Neural cell (in vitro differentiated cells): Measurements from ENCODE around the gene LRRC15. TPM values are rescaled to one million over a fixed set of nuclear protein-coding genes. Genes with fewer than 3 reads are reported as not detected.

Experiments
- H2AFZ ChIP-seq: fragments of 200-600, 300-800 bp; sonication (generic), shearing (Covaris generic); 2 replicates; pipeline ENCODE4 v1.6.0; 2014; ENCODE audit warnings: low read depth, mild to moderate bottlenecking, antibody characterized with exemption, low read length, moderate library complexity
- H3F3A ChIP-seq: fragments of 200-600 bp; shearing (Covaris generic); 2 replicates; pipeline ENCODE4 v1.6.1; 2016; ENCODE audit warnings: mild to moderate bottlenecking, moderate library complexity, mixed read lengths, antibody characterized with exemption, low read length; ENCODE audit not compliant: insufficient read depth, poor library complexity, severe bottlenecking
- H3K27ac ChIP-seq: fragments of 200-600, 300-800 bp; sonication (generic), shearing (Covaris generic); 2 replicates; pipeline ENCODE4 v1.5.1; 2014; ENCODE audit warnings: mild to moderate bottlenecking, low read length, moderate library complexity
- H3K27me3 ChIP-seq: fragments of 300-800, 200-600 bp; sonication (generic), shearing (Covaris generic); 2 replicates; pipeline ENCODE4 v1.6.0; 2014; ENCODE audit warnings: mild to moderate bottlenecking, low read depth, low read length, moderate library complexity; ENCODE audit not compliant: insufficient read depth
- H3K36me3 ChIP-seq: fragments of 300-800, 200-600 bp; sonication (generic), shearing (Covaris generic); 2 replicates; pipeline ENCODE4 v1.5.1; 2014; ENCODE audit warnings: mild to moderate bottlenecking, antibody characterized with exemption, low read length, moderate library complexity; ENCODE audit not compliant: insufficient read depth
- H3K4me2 ChIP-seq: fragments of 300-800, 200-600 bp; sonication (generic), shearing (Covaris generic); 2 replicates; pipeline ENCODE4 v1.6.0; 2014; ENCODE audit warnings: mild to moderate bottlenecking, low read length
- H3K4me3 ChIP-seq: fragments of 300-800, 200-600 bp; sonication (generic), shearing (Covaris generic); 2 replicates; pipeline ENCODE4 v1.5.1; 2014; ENCODE audit warnings: mild to moderate bottlenecking, low read length, moderate library complexity
- H3K79me2 ChIP-seq: fragments of 200-600 bp; shearing (Covaris generic); replicated peaks from 2 replicates; pipeline ENCODE4 v1.6.0; 2014; ENCODE audit warnings: mild to moderate bottlenecking, low read length, moderate library complexity; ENCODE audit not compliant: insufficient read depth
- H3K9ac ChIP-seq: fragments of 300-800, 200-600 bp; sonication (generic), shearing (Covaris generic); 2 replicates; pipeline ENCODE4 v1.6.1; 2016; ENCODE audit warnings: mild to moderate bottlenecking, low read length, mixed read lengths
- H3K9me2 ChIP-seq: fragments of 200-600 bp; shearing (Covaris generic); 2 replicates; pipeline ENCODE4 v1.6.1; 2016; ENCODE audit warnings: mild to moderate bottlenecking, low read length, mixed read lengths; ENCODE audit not compliant: insufficient read depth
- H3K9me3 ChIP-seq: fragments of 200-600, 300-800 bp; sonication (generic), shearing (Covaris generic); 2 replicates; pipeline ENCODE4 v1.6.1; 2016; ENCODE audit warnings: mild to moderate bottlenecking, mixed run types, low read length, moderate library complexity, mixed read lengths
- H4K20me1 ChIP-seq: fragments of 200-600 bp; shearing (Covaris generic); 2 replicates; pipeline ENCODE4 v1.6.1; 2016; ENCODE audit warnings: mild to moderate bottlenecking, mixed run types; ENCODE audit not compliant: insufficient read depth
- CTCF ChIP-seq: fragments of 450-650 bp; IDR thresholded peaks from 2 replicates; pipeline ENCODE4 v1.5.1; 2014; ENCODE audit warnings: antibody characterized with exemption, mild to moderate bottlenecking, moderate library complexity; ENCODE audit not compliant: poor library complexity, severe bottlenecking
- EP300 ChIP-seq: fragments of 450-650 bp; conservative IDR thresholded peaks from 2 replicates; pipeline ENCODE4 v1.6.1; 2014; ENCODE audit warnings: antibody characterized with exemption, mild to moderate bottlenecking, moderate library complexity; ENCODE audit not compliant: poor library complexity, severe bottlenecking
- EZH2 ChIP-seq: fragments of 200-600, 300-800 bp; shearing (Covaris generic), sonication (generic); IDR thresholded peaks from 2 replicates; pipeline ENCODE4 v1.6.1; 2014; ENCODE audit warnings: antibody characterized with exemption, low read length, borderline replicate concordance, mild to moderate bottlenecking; ENCODE audit not compliant: insufficient read depth, poor library complexity, severe bottlenecking
- MXI1 ChIP-seq: fragments of 450-650 bp; conservative IDR thresholded peaks from 2 replicates; pipeline ENCODE4 v1.6.1; 2014; ENCODE audit warnings: antibody characterized with exemption, mild to moderate bottlenecking; ENCODE audit not compliant: poor library complexity, severe bottlenecking
- POLR2AphosphoS5 ChIP-seq: IDR thresholded peaks from 2 replicates; pipeline ENCODE4 v1.6.1; 2012
- RAD21 ChIP-seq: fragments of 450-650 bp; conservative IDR thresholded peaks from 2 replicates; pipeline ENCODE4 v1.6.1; 2014; ENCODE audit warnings: antibody characterized with exemption, mild to moderate bottlenecking, moderate library complexity
- SMC3 ChIP-seq: fragments of 450-650 bp; conservative IDR thresholded peaks from 2 replicates; pipeline ENCODE4 v1.6.1; 2014; ENCODE audit warnings: antibody characterized with exemption, mild to moderate bottlenecking, moderate library complexity; ENCODE audit not compliant: poor library complexity
- TAF1 ChIP-seq: IDR thresholded peaks from 2 replicates; pipeline ENCODE4 v1.6.1; 2012; ENCODE audit warnings: low read depth
- polyA plus RNA-seq: library from polyadenylated mRNA; depleted of rRNA; stranded (reverse); fragments of >200 nt; gene quantifications from 2 replicates; pipeline ENCODE4 v1.2.3, GENCODE V29; 2014
- TF ChIP-seq, protein P1 (sequence below): IDR thresholded peaks from 2 replicates; pipeline ENCODE4 v1.6.1; 2012; ENCODE audit warnings: borderline replicate concordance

Gene LRRC15
- polyA plus RNA-seq, 1 donor from 2014 or later: not detected

DNA sequence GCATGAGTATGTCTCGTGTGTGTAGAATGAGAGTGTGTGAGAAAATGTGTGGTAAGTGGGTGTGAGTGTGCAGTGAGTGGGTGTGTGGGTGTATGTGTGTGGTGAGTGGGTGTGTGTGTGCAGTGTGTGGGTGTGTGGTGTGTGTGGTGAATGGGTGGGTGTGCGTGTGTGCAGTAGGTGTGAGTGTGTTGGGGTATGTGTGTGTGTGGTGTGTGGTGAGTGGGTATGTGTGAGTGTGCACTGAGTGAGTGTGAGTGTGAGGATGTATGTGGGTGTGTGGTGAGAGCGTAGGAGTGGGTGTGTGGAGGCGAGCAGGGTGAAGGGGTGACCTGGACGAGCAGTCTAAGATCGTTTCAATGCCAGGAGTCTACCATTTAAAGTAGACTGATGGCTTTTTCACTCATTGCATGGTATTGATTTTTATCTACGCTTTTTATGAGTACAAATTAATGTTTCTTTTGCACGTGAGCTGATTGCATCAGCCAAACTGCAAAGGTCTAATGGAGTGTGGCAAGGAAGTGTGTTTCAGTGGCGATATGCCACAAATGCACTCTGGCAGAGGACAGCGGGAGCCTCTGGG, 16.8 kb downstream of the LRRC15 start:
- no peak overlapping the region for H2AFZ ChIP-seq
- H4K20me1 ChIP-seq: no peaks in the 10 kb centered on the region
- no peak overlapping the region for H3K27ac ChIP-seq
- H3K27me3 ChIP-seq: no peaks in the 10 kb centered on the region
- no peak overlapping the region for H3K4me2 ChIP-seq
- H3K36me3 ChIP-seq: no peaks in the 10 kb centered on the region
- no peaks in the 10 kb centered on the region for H3F3A ChIP-seq
- no peak overlapping the region for H3K4me3 ChIP-seq
- no peaks in the 10 kb centered on the region for H3K79me2 ChIP-seq
- no peak for TF ChIP-seq SMC3
- TF ChIP-seq EP300: no peak
- no peak for TF ChIP-seq RAD21
- TF ChIP-seq EZH2: no peak
- TF ChIP-seq, protein P1, sequence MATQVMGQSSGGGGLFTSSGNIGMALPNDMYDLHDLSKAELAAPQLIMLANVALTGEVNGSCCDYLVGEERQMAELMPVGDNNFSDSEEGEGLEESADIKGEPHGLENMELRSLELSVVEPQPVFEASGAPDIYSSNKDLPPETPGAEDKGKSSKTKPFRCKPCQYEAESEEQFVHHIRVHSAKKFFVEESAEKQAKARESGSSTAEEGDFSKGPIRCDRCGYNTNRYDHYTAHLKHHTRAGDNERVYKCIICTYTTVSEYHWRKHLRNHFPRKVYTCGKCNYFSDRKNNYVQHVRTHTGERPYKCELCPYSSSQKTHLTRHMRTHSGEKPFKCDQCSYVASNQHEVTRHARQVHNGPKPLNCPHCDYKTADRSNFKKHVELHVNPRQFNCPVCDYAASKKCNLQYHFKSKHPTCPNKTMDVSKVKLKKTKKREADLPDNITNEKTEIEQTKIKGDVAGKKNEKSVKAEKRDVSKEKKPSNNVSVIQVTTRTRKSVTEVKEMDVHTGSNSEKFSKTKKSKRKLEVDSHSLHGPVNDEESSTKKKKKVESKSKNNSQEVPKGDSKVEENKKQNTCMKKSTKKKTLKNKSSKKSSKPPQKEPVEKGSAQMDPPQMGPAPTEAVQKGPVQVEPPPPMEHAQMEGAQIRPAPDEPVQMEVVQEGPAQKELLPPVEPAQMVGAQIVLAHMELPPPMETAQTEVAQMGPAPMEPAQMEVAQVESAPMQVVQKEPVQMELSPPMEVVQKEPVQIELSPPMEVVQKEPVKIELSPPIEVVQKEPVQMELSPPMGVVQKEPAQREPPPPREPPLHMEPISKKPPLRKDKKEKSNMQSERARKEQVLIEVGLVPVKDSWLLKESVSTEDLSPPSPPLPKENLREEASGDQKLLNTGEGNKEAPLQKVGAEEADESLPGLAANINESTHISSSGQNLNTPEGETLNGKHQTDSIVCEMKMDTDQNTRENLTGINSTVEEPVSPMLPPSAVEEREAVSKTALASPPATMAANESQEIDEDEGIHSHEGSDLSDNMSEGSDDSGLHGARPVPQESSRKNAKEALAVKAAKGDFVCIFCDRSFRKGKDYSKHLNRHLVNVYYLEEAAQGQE: no peak
- no peak for TF ChIP-seq POLR2AphosphoS5
- TF ChIP-seq TAF1: no peak
- no peak for TF ChIP-seq MXI1
- no peak for TF ChIP-seq CTCF
- H3K9me2 ChIP-seq: no peaks in the 10 kb centered on the region
- no peak overlapping the region for H3K9ac ChIP-seq
- no peaks in the 10 kb centered on the region for H3K9me3 ChIP-seq

DNA sequence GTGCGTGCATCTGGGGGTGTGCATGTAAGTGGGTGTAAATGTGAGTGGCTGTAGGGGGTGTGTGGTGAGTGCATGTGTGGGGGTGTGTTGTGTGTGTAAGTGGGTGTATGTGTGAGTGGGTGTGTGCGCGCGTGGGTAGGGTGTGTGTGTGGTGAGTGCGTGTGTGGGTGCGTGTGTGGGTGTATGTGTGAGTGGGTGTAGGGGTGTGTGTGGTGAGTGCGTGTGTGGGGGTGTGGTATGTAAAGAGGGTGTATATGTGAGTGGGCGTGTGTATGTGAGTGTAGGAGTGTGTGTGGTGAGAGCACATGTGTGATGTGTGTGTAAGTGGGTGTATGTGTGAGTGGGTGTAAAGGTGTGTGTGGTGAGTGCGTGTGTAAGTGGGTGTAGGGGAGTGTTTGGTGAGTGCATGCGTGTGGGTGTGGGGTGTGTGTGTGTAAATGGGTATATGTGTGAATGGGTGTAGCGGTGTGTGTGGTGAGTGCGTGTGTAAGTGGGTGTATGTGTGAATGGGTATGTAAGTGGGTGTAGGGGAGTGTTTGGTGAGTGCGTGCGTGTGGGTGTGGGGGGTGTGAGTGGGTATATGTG, 17.5 kb downstream of the LRRC15 start:
- Histone ChIP-seq H3K4me3 (no peak overlapping the region), H4K20me1 (no peaks in the 10 kb centered on the region), H3K27me3 (no peaks in the 10 kb centered on the region), H3K36me3 (no peaks in the 10 kb centered on the region), H3K9ac (no peak overlapping the region), H3K4me2 (no peak overlapping the region), H3K9me2 (no peaks in the 10 kb centered on the region), H3F3A (no peaks in the 10 kb centered on the region), H3K27ac (no peak overlapping the region), H2AFZ (no peak overlapping the region), H3K79me2 (no peaks in the 10 kb centered on the region), H3K9me3 (no peaks in the 10 kb centered on the region)
- TF ChIP-seq EZH2 (no peak), MXI1 (no peak), EP300 (no peak), POLR2AphosphoS5 (no peak), TAF1 (no peak), RAD21 (no peak)
